GM10266 (cell line): Measurements from ENCODE around the gene DLG1.

Experiments
- DNase-seq: peaks from one replicate; pipeline ENCODE4 v3.0.0; 2012; ENCODE audit errors: extremely low spot score
- CTCF ChIP-seq: IDR thresholded peaks from 2 replicates; pipeline ENCODE4 v1.5.1; 2012; ENCODE audit warnings: mild to moderate bottlenecking, low read depth; ENCODE audit not compliant: control insufficient read depth, insufficient read depth; ENCODE audit errors: missing control alignments

The DLG1 gene

GRCh38 chr3:197339841-197340520 is 41.6 kb upstream of the DLG1 start:
- no peak for TF ChIP-seq CTCF
- DNase-seq, result no peak

- TF ChIP-seq CTCF, result no peak
- no peak for DNase-seq
These were observed 40.2 kb upstream of the DLG1 start for GRCh38 chr3:197338586-197338985.

- TF ChIP-seq CTCF, result no peak
- DNase-seq, result no peak
These were observed 39.2 kb upstream of the DLG1 start for GRCh38 chr3:197337656-197338055.

- no peak for TF ChIP-seq CTCF
- DNase-seq, result no peak
These were observed 38.8 kb upstream of the DLG1 start for GRCh38 chr3:197337214-197337613.

GRCh38 chr3:197336348-197336747 is 37.9 kb upstream of the DLG1 start:
- TF ChIP-seq CTCF, result no peak
- DNase-seq, result no peak

GRCh38 chr3:197335428-197336132 is 37.2 kb upstream of the DLG1 start:
- DNase-seq, result no peak
- TF ChIP-seq CTCF, result no peak
